Measurements from ENCODE around the gene NXF1. TPM values are rescaled to one million over a fixed set of nuclear protein-coding genes. Genes with fewer than 3 reads are reported as not detected.
"Not testable (repeated sequence)": the region's sequence is repeated elsewhere in the genome, so short reads cannot be mapped to it uniquely, and the experiment has no call there.

Gene NXF1
- total RNA-seq, 1 donor, result 169 TPM

GRCh38 chr11:62841361-62842170, 36.3 kb upstream of the NXF1 start:
- H3K27me3 ChIP-seq (ENCODE audit: insufficient read depth, low read length), result no peaks in the 10 kb centered on the region
- peak overlapping the region; percentile 66 for H3K4me3 ChIP-seq (ENCODE audit: low read length)

DNA sequence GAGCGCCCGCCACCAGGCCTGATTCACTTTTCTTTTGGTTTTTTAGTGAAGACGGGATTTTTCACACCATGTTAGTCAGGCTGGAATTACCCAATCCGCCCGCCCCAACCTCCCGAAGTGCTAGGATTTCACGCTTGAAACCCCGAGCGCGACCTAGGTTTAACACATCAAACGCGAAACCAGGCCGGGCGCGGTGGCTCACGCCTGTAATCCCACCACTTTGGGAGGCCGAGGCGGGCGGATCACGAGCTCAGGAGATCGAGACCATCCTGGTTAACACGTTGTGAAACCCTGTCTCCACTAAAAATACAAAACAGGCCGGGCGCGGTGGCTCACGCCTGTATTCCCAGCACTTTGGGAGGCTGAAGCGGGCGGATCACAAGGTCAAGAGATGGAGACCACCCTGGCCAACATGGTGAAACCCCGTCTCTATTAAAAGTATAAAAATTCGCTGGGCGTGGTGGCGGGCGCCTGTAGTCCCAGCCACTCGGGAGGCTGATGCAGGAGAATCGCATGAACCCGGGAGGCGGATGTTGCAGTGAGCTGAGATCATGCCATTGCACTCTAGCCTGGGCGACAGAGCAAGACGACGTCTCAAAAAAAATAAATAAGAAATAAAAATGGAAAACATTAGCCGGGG, 35.6 kb upstream of the NXF1 start:
- H3K9me3 ChIP-seq (ENCODE audit: low read depth, low read length); H3K27me3 ChIP-seq (ENCODE audit: insufficient read depth, low read length): not testable (repeated sequence)
- H3K4me1 ChIP-seq (ENCODE audit: insufficient read depth, low read length), result peaks cover 34% of the 10 kb centered on the region
- peak overlapping the region; percentile 66 for H3K4me3 ChIP-seq (ENCODE audit: low read length)

More at GRCh38 chr11:62841361-62842170, 36.3 kb upstream of the NXF1 start:
- Histone ChIP-seq H3K9me3 (ENCODE audit: low read depth, low read length) (no peaks in the 10 kb centered on the region), H3K4me1 (ENCODE audit: insufficient read depth, low read length) (peaks cover 34% of the 10 kb centered on the region)

- Histone ChIP-seq H3K4me1 (ENCODE audit: insufficient read depth, low read length) (peaks cover 34% of the 10 kb centered on the region), H3K9me3 (ENCODE audit: low read depth, low read length) (no peaks in the 10 kb centered on the region), H3K27me3 (ENCODE audit: insufficient read depth, low read length) (no peaks in the 10 kb centered on the region), H3K4me3 (ENCODE audit: low read length) (peak within 1 kb of the TSS; percentile 66)
These were observed 34.1 kb upstream of the NXF1 start, which contains the start of gene WDR74 for GRCh38 chr11:62839050-62839945. WDR74 (minus strand) TSS chr11:62839590; CDS start chr11:62839570, 20 bp downstream.

- Histone ChIP-seq H3K9me3 (ENCODE audit: low read depth, low read length) (no peaks in the 10 kb centered on the region), H3K4me1 (ENCODE audit: insufficient read depth, low read length) (peaks cover 39% of the 10 kb centered on the region), H3K4me3 (ENCODE audit: low read length) (no peak overlapping the region), H3K27me3 (ENCODE audit: insufficient read depth, low read length) (no peaks in the 10 kb centered on the region)
These were observed 30.1 kb upstream of the NXF1 start for GRCh38 chr11:62835336-62835735.

GRCh38 chr11:62832336-62833234, 27.3 kb upstream of the NXF1 start, which contains the start of gene TEX54:
TEX54 (minus strand) TSS chr11:62832841.
- H3K4me1 ChIP-seq (ENCODE audit: insufficient read depth, low read length), result peaks cover 38% of the 10 kb centered on the region
- H3K4me3 ChIP-seq (ENCODE audit: low read length), result peak within 1 kb of the TSS; percentile 94
- no peaks in the 10 kb centered on the region for H3K9me3 ChIP-seq (ENCODE audit: low read depth, low read length)
- no peaks in the 10 kb centered on the region for H3K27me3 ChIP-seq (ENCODE audit: insufficient read depth, low read length)

DNA sequence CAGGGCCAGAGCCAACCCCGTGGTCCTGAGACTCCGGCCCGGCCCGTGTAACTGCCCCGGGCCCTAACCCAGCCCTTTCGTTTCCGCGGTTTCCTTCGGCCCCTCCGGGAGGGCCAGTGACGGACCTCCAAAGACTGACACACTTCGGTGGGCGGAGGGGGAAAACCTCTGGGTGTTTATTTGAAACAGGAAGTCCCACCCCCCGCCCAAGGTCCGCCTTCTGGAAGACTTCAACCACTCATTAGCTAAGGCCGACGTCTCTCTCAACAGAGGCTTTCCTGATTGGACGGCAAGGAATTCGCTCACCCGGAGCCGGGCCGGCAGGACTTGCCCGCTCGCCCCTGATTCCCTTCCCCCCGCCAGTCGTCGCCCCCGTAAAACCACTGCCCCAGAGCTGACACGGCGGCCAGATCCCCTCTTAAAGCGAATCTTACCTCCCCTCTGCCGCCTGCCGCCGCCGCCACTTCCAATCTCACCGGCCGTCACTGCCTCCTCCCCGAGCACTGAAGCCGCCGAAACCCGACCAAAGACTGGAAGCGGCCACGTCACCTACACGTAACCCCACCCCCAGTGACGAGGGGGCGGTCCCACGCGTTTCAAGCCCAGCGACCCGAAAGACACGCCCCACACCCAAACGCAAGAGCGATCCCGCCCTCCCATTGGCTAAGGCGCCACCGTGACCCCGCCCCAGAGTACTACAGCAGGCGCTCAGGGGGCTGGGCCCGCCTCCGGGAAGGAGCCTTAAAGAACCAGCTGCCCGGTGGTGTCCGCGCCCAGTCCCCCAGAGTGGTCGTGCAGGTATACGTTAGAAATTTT, 26.5 kb upstream of the NXF1 start, which contains the start of gene STX5:
TSS of gene STX5 (minus strand) at position 532 of the 816 bp plus-strand sequence. CDS start 808 bp downstream, outside the sequence.
- Histone ChIP-seq H3K27me3 (ENCODE audit: insufficient read depth, low read length) (no peaks in the 10 kb centered on the region), H3K4me1 (ENCODE audit: insufficient read depth, low read length) (peaks cover 38% of the 10 kb centered on the region), H3K9me3 (ENCODE audit: low read depth, low read length) (no peaks in the 10 kb centered on the region), H3K4me3 (ENCODE audit: low read length) (peak within 1 kb of the TSS; percentile 94)

DNA sequence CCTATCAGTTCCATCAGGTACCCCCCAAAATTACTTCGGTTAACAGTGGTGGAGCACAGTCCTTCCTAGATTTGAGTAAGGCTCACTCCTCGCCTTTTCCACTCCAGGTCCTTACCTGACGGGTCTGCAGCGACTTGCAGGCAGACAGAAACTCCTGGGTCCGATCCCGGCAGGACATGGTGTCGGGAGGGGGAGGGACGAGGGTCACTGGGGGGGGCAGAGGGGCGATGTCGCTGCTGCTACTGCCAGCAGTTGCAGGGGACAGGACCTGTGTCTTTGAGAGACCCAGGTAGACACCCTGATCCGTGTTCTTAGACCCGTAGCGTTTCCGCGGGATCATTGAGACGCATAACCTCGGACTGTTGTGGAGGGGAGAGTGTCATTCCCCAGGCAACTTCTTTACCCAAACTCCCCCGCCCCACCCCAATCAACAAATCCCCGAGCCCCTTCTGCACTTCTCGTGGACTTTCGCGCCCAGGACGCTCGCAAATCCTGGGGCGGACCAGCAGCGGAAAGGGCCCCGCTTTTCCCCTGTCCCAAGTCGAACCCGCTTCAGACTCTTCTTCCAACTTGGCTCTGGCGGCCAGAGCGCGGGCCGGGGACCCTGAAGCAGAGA, 25.8 kb upstream of the NXF1 start:
- Histone ChIP-seq H3K27me3 (ENCODE audit: insufficient read depth, low read length) (no peaks in the 10 kb centered on the region), H3K9me3 (ENCODE audit: low read depth, low read length) (no peaks in the 10 kb centered on the region), H3K4me1 (ENCODE audit: insufficient read depth, low read length) (peaks cover 38% of the 10 kb centered on the region), H3K4me3 (ENCODE audit: low read length) (peak overlapping the region; percentile 94)

DNA sequence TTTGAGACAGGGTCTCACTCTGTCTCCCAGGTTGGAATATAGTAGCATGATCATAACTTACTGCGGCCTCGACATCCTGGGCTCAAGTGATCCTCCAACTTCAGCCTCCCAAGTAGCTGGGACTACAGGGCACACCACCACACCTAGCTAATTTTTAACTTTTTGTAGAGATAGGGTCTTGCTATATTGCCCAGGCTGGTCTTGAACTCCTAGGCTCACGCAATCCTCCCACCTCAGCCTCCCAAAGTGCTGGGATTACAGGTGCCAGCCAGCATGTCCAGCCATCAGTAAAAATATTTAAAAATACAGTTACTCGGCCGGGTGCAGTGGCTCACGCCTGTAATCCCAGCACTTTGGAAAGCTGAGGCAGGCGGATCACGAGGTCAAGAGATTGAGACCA, 22.9 kb upstream of the NXF1 start:
- peaks cover 30% of the 10 kb centered on the region for H3K4me1 ChIP-seq (ENCODE audit: insufficient read depth, low read length)
- H3K4me3 ChIP-seq (ENCODE audit: low read length); H3K9me3 ChIP-seq (ENCODE audit: low read depth, low read length); H3K27me3 ChIP-seq (ENCODE audit: insufficient read depth, low read length): not testable (repeated sequence)

DNA sequence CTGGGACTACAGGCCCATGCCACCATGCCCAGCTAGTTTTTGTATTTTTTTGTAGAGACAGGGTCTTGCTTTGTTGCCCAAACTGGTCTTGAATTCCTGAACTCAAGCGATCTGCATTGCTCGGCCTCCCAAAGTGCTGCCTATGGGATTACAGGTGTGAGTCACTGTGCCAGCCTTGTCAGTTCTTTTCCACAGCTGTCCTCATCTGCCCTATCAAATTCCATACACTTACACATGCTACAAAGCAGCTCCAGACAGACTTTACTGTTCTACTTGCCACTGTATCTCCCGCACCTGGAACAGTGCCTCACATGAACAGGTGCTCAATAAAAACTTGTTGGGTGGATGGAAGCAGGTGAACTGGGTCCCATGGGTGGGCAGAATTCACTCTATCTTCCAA, 18.4 kb upstream of the NXF1 start:
- Histone ChIP-seq H3K4me1 (ENCODE audit: insufficient read depth, low read length) (no peaks in the 10 kb centered on the region), H3K4me3 (ENCODE audit: low read length) (no peak overlapping the region), H3K27me3 (ENCODE audit: insufficient read depth, low read length) (no peaks in the 10 kb centered on the region)

DNA sequence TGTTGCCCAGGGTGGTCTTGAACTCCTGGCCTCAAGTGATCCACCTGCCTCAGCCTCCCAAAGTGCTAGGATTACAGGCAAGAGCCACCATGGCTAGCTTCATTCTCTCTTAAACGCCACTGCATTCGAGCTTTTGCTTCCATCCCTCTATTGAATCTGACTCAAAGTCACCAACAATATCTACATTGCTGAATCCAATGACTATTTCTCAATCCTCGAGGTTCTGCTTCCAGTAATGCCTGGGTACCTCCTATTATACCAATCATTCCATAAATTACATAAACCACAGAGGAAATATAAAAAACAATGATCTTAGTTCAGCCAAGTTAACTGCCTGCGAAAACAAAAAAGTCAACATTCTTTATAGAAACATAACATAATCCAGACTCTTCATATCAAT, 11.9 kb upstream of the NXF1 start:
- Histone ChIP-seq H3K4me1 (ENCODE audit: insufficient read depth, low read length) (peaks cover 39% of the 10 kb centered on the region), H3K9me3 (ENCODE audit: low read depth, low read length) (no peaks in the 10 kb centered on the region), H3K4me3 (ENCODE audit: low read length) (no peak overlapping the region), H3K27me3 (ENCODE audit: insufficient read depth, low read length) (no peaks in the 10 kb centered on the region)

More for the DNA sequence above, 18.4 kb upstream of the NXF1 start:
- H3K9me3 ChIP-seq (ENCODE audit: low read depth, low read length), result no peaks in the 10 kb centered on the region

GRCh38 chr11:62816557-62816956, 11.3 kb upstream of the NXF1 start:
- Histone ChIP-seq H3K9me3 (ENCODE audit: low read depth, low read length) (no peaks in the 10 kb centered on the region), H3K4me3 (ENCODE audit: low read length) (no peak overlapping the region), H3K27me3 (ENCODE audit: insufficient read depth, low read length) (no peaks in the 10 kb centered on the region), H3K4me1 (ENCODE audit: insufficient read depth, low read length) (peaks cover 39% of the 10 kb centered on the region)

GRCh38 chr11:62811659-62812058, 6.4 kb upstream of the NXF1 start:
- Histone ChIP-seq H3K4me3 (ENCODE audit: low read length) (no peak overlapping the region), H3K27me3 (ENCODE audit: insufficient read depth, low read length) (no peaks in the 10 kb centered on the region), H3K4me1 (ENCODE audit: insufficient read depth, low read length) (peaks cover 39% of the 10 kb centered on the region), H3K9me3 (ENCODE audit: low read depth, low read length) (no peaks in the 10 kb centered on the region)

DNA sequence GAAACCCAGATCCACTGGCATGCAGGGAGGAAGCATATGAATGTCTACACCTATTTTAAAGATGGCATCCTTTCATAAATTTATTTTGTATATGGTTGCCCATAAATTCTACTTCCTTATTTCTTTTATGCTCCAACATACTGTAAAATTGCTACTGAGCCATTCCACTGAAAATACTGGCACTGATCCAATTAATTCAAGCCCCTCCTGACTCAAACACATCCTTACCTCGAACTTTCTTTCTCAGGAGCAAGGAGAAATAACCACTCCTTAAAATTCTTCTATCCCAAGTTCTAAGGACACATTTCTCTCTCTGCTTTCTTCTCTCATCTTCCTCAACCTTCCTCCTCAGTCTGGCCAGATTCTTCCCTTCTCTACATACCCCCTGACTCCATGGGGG, 5.5 kb upstream of the NXF1 start:
- no peaks in the 10 kb centered on the region for H3K9me3 ChIP-seq (ENCODE audit: low read depth, low read length)
- H3K4me1 ChIP-seq (ENCODE audit: insufficient read depth, low read length), result peaks cover 40% of the 10 kb centered on the region
- H3K4me3 ChIP-seq (ENCODE audit: low read length), result no peak overlapping the region

More for the DNA sequence above, 5.5 kb upstream of the NXF1 start:
- H3K27me3 ChIP-seq (ENCODE audit: insufficient read depth, low read length), result no peaks in the 10 kb centered on the region
